ENCODE measurements around the gene SAMD7. TPM values are rescaled to one million over a fixed set of nuclear protein-coding genes. Genes with fewer than 3 reads are reported as not detected.

SAMD7 gene
- total and polyA plus RNA-seq, 9 of the 15 experiments (the other 6 are each of a cell fraction or from before 2014, with no cell fraction given), result not detected

DNA sequence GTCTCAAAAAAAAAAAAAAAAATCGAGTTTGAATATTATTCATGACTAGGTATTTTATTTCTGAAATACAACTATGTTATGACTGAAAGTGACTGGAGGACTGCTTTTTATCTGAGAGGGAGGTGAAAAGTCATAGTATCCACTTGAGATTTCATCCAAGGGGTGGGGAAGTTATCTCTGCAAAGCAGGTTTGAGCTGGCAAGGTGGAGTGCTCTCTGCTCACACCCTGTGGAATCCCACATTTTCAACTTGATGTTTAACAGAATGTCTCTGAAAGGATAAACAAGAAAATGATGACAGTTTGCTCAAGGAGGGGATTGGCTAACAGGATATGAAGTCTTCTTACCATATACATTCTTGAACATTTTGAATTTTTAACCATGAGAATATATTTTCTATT lies 27.9 kb downstream of the SAMD7 start:
- H3K9ac ChIP-seq (ENCODE audit: insufficient read depth in 1 of 2, low read depth in 2 of 2, low read length in 2 of 2), result no peak overlapping the region
- FAIRE-seq, result peak; percentile 19
- TF ChIP-seq RCOR1 (IDR thresholded peaks at IDR 0.05; ENCODE audit: borderline replicate concordance in 1 of 2, low read depth in 2 of 2, low read length in 2 of 2), result peak in 1 of 2 experiments; percentile 76; a peak in 1 of 4 replicates
- TF ChIP-seq, protein P1, sequence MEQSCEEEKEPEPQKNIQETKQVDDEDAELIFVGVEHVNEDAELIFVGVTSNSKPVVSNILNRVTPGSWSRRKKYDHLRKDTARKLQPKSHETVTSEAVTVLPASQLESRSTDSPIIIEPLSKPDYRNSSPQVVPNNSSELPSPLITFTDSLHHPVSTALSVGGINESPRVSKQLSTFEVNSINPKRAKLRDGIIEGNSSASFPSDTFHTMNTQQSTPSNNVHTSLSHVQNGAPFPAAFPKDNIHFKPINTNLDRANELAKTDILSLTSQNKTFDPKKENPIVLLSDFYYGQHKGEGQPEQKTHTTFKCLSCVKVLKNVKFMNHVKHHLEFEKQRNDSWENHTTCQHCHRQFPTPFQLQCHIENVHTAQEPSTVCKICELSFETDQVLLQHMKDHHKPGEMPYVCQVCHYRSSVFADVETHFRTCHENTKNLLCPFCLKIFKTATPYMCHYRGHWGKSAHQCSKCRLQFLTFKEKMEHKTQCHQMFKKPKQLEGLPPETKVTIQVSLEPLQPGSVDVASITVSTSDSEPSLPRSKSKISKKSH (CRISPR knock-in tag; IDR thresholded peaks at IDR 0.05), result no peak
- no peak for TF ChIP-seq ZSCAN29 (IDR thresholded peaks at IDR 0.05)
- TF ChIP-seq RNF2 (IDR thresholded peaks at IDR 0.05), result no peak
- no peak for TF ChIP-seq ATF1 (CRISPR knock-in tag; IDR thresholded peaks at IDR 0.05)
- TF ChIP-seq ATF1 (tag; IDR thresholded peaks at IDR 0.05), result no peak
- peak; percentile 41; the same call in 1 of the 2 replicates for TF ChIP-seq CTBP1 (IDR thresholded peaks at IDR 0.05; ENCODE audit: borderline replicate concordance)
- no peak for TF ChIP-seq ZNF354B (CRISPR knock-in tag; IDR thresholded peaks at IDR 0.05)
- TF ChIP-seq REST (IDR thresholded peaks at IDR 0.05; ENCODE audit: borderline replicate concordance), result peak; percentile 74
- no peak for TF ChIP-seq REST (CRISPR knock-in tag; IDR thresholded peaks at IDR 0.05; ENCODE audit: low read depth)
- TF ChIP-seq ARID1B (IDR thresholded peaks at IDR 0.05), result peak; percentile 77
- TF ChIP-seq, protein P2, sequence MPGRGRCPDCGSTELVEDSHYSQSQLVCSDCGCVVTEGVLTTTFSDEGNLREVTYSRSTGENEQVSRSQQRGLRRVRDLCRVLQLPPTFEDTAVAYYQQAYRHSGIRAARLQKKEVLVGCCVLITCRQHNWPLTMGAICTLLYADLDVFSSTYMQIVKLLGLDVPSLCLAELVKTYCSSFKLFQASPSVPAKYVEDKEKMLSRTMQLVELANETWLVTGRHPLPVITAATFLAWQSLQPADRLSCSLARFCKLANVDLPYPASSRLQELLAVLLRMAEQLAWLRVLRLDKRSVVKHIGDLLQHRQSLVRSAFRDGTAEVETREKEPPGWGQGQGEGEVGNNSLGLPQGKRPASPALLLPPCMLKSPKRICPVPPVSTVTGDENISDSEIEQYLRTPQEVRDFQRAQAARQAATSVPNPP (IDR thresholded peaks at IDR 0.05; ENCODE audit: borderline replicate concordance, insufficient read depth, insufficient read length), result no peak
- no peak for TF ChIP-seq PRPF4 (IDR thresholded peaks at IDR 0.05; ENCODE audit: insufficient read depth, low read depth, low read length, poor library complexity, severe bottlenecking)

More for the DNA sequence above, 27.9 kb downstream of the SAMD7 start:
- intact Hi-C loops (cut with micrococcal nuclease) (no loop called here), in situ Hi-C loops (cut with MboI) (no loop called here)
- peak overlapping the region; percentile 44; the same call in 1 of the 2 replicates for H3K4me2 ChIP-seq (ENCODE audit: insufficient read depth, low read length)
- WGBS (ENCODE audit: insufficient coverage, low coverage, missing lambda C conversion rate), result 0% methylated on average over 1 of the region's 1 CpG
- no peaks in the 10 kb centered on the region for H3K79me2 ChIP-seq (ENCODE audit: control insufficient read depth, insufficient read depth, low read length)
- no TSS peak for BruUV-seq (replicated peaks)
- ChIA-PET CTCF (ENCODE audit: low intra/inter-chr PET ratio) (no interaction called here), POLR2A (interaction anchor here (0.5 to 1.1 kb wide), 2 partner anchors 23 to 38 kb away, joined by 3 read pairs; no protein-coding TSS in a partner anchor)
- no peak overlapping the region for H2AFZ ChIP-seq (ENCODE audit: low read depth, low read length)
- ATAC-seq, result peak; percentile 90
- no peaks in the 10 kb centered on the region for H3K9me3 ChIP-seq (replicated peaks; ENCODE audit: control insufficient read depth, insufficient read depth, low read depth, low read length)
- H3K4me3 ChIP-seq, result no peak overlapping the region
- no peaks in the 10 kb centered on the region for H4K20me1 ChIP-seq (replicated peaks; ENCODE audit: control insufficient read depth, insufficient read depth, low read length)
- no peaks in the 10 kb centered on the region for H3K27me3 ChIP-seq (ENCODE audit: control insufficient read depth in 2 of 2, insufficient read depth in 2 of 2, low read length in 2 of 2)
- DNase-seq (ENCODE audit: extremely low read depth in 1 of 4, low spot score in 3 of 4), result peak; percentile 14 to 70 (median 37)
- H3K36me3 ChIP-seq (ENCODE audit: control insufficient read depth, insufficient read depth, low read length), result no peaks in the 10 kb centered on the region
- peaks cover 9 to 12% of the 10 kb centered on the region in 2 experiments; a peak in 3 of 5 replicates for H3K4me1 ChIP-seq (replicated peaks in 1 of 2; ENCODE audit: control insufficient read depth in 2 of 2, insufficient read depth in 2 of 2, low read length in 2 of 2)
- no peak overlapping the region for H3K27ac ChIP-seq (ENCODE audit: extremely low read depth, low read depth, low read length)
- H3K9me1 ChIP-seq (ENCODE audit: control insufficient read depth, insufficient read depth, low read length), result no peaks in the 10 kb centered on the region

All from K562 (cell line).